ENCODE data around the gene IFRD2. TPM values are rescaled to one million over a fixed set of nuclear protein-coding genes. Genes with fewer than 3 reads are reported as not detected.

The IFRD2 gene
- total and polyA plus RNA-seq, 2 of the 13 experiments (the other 11 are each of a cell fraction or from before 2014, with no cell fraction given) = 32.8 to 96.1 TPM

GRCh38 chr3:50322386-50323091, 30.3 kb upstream of the IFRD2 start, which contains the start of gene HYAL2 (continued):
- TF ChIP-seq ZBTB33 (CRISPR knock-in tag; IDR thresholded peaks at IDR 0.05) = peak; percentile 74; the same call in 1 of the 2 replicates
- TF ChIP-seq KDM6A (CRISPR knock-in tag; IDR thresholded peaks at IDR 0.05; ENCODE audit: low read depth) = no peak
- TF ChIP-seq NR2F1 (CRISPR knock-in tag; IDR thresholded peaks at IDR 0.05) = no peak
- TF ChIP-seq TAF15 (IDR thresholded peaks at IDR 0.05; ENCODE audit: low read depth, low read length, poor library complexity, severe bottlenecking) = no peak
- 0 out of 2 replicates have a peak, but pooled peaks have one; percentile 32 for TF ChIP-seq ZC3H4 (CRISPR knock-in tag; IDR thresholded peaks at IDR 0.05; ENCODE audit: borderline replicate concordance)
- TF ChIP-seq ARNT2 (CRISPR knock-in tag; IDR thresholded peaks at IDR 0.05; ENCODE audit: low read depth) = no peak
- no peak for TF ChIP-seq POGZ (CRISPR knock-in tag; IDR thresholded peaks at IDR 0.05)
- no peak for TF ChIP-seq ISL2 (CRISPR knock-in tag; IDR thresholded peaks at IDR 0.05)
- peak; percentile 86 for TF ChIP-seq RBFOX2 (IDR thresholded peaks at IDR 0.05; ENCODE audit: low read depth, low read length)
- TF ChIP-seq STAG1 (CRISPR knock-in tag; IDR thresholded peaks at IDR 0.05) = no peak
- TF ChIP-seq JUNB (CRISPR knock-in tag; IDR thresholded peaks at IDR 0.05; ENCODE audit: borderline replicate concordance) = no peak
- peak; percentile 48; the same call in 1 of the 2 replicates for TF ChIP-seq GTF3A (CRISPR knock-in tag; conservative IDR thresholded peaks at IDR 0.05)
- no peak for TF ChIP-seq ZNF678 (CRISPR knock-in tag; IDR thresholded peaks at IDR 0.05)
- no peak for TF ChIP-seq ZNF703 (CRISPR knock-in tag; IDR thresholded peaks at IDR 0.05; ENCODE audit: borderline replicate concordance)
- TF ChIP-seq DRAP1 (CRISPR knock-in tag; IDR thresholded peaks at IDR 0.05) = no peak
- no peak for TF ChIP-seq IRF2 (CRISPR knock-in tag; IDR thresholded peaks at IDR 0.05)
- TF ChIP-seq SKIL (CRISPR knock-in tag; IDR thresholded peaks at IDR 0.05; ENCODE audit: borderline replicate concordance) = no peak
- TF ChIP-seq ZNF256 (CRISPR knock-in tag; conservative IDR thresholded peaks at IDR 0.05) = 0 out of 2 replicates have a peak, but pooled peaks have one; percentile 44
- TF ChIP-seq KDM4B (CRISPR knock-in tag; IDR thresholded peaks at IDR 0.05) = no peak
- no peak for TF ChIP-seq KAT7 (CRISPR knock-in tag; IDR thresholded peaks at IDR 0.05; ENCODE audit: borderline replicate concordance)
- no peak for TF ChIP-seq CCDC6 (CRISPR knock-in tag; IDR thresholded peaks at IDR 0.05)
- TF ChIP-seq SETDB1 (CRISPR knock-in tag; IDR thresholded peaks at IDR 0.05; ENCODE audit: borderline replicate concordance) = 0 out of 2 replicates have a peak, but pooled peaks have one; percentile 48
- TF ChIP-seq YY1 (IDR thresholded peaks at IDR 0.05; ENCODE audit: insufficient read depth, insufficient replicate concordance, low read depth, low read length) = no peak
- TF ChIP-seq ISX (CRISPR knock-in tag; conservative IDR thresholded peaks at IDR 0.05) = no peak
- TF ChIP-seq RARA (CRISPR knock-in tag; IDR thresholded peaks at IDR 0.05) = peak; percentile 34
- no peak for TF ChIP-seq PPARG (CRISPR knock-in tag; conservative IDR thresholded peaks at IDR 0.05)
- peak; percentile 64; the same call in 1 of the 2 replicates for TF ChIP-seq MTA1 (CRISPR knock-in tag; IDR thresholded peaks at IDR 0.05; ENCODE audit: borderline replicate concordance)

Data from HepG2 (cell line).